ENCODE data around the gene GRIN2D.

The GRIN2D gene

GRCh38 chr19:48353677-48354076 is 39.8 kb upstream of the GRIN2D start (continued):
- TF ChIP-seq ZNF518A (tag by site-specific recombination; conservative IDR thresholded peaks at IDR 0.05; ENCODE audit: low read depth) (no peak), ZNF324 (tag by site-specific recombination; IDR thresholded peaks at IDR 0.05) (no peak), ZNF514 (tag by site-specific recombination; IDR thresholded peaks at IDR 0.05) (no peak), ZNF670 (tag by site-specific recombination; IDR thresholded peaks at IDR 0.05; ENCODE audit: low read depth) (no peak), ZNF354C (tag by site-specific recombination; IDR thresholded peaks at IDR 0.05; ENCODE audit: borderline replicate concordance, low read depth) (no peak), ZNF366 (tag by site-specific recombination; conservative IDR thresholded peaks at IDR 0.05) (no peak)

- Histone ChIP-seq H3K36me3 (ENCODE audit: control insufficient read depth in 2 of 2, insufficient read depth in 1 of 2, low read length in 2 of 2) (no peaks in the 10 kb centered on the region; a peak in 1 of 3 replicates), H3K27ac (ENCODE audit: extremely low read depth, low read depth, low read length) (no peak overlapping the region), H3K9me3 (ENCODE audit: control insufficient read depth, insufficient read depth, low read depth, low read length) (no peaks in the 10 kb centered on the region), H3K4me3 (ENCODE audit: low read depth, low read length) (no peak overlapping the region), H3K4me1 (ENCODE audit: control insufficient read depth, insufficient read depth, low read length) (no peaks in the 10 kb centered on the region)
- POLR2A ChIA-PET = interaction anchor here (0.6 to 1.2 kb wide), 4 partner anchors 8 to 157 kb away, joined by 3 to 5 read pairs (median 4); partner anchors contain the start of genes EMP3, SYNGR4 and TMEM143
- CTCF ChIA-PET = interaction anchor here (0.6 to 1.4 kb wide), 4 partner anchors 7 to 154 kb away, joined by 3 to 6 read pairs (median 3); no protein-coding TSS in a partner anchor
- TF ChIP-seq FEZF1 (tag by site-specific recombination; IDR thresholded peaks at IDR 0.05) = peak; percentile 47; the same call in 1 of the 2 replicates
- TF ChIP-seq ZNF423 (tag by site-specific recombination; IDR thresholded peaks at IDR 0.05) = no peak
- TF ChIP-seq ZNF175 (tag by site-specific recombination; IDR thresholded peaks at IDR 0.05) = no peak
- TF ChIP-seq SCRT1 (tag by site-specific recombination; IDR thresholded peaks at IDR 0.05; ENCODE audit: borderline replicate concordance) = no peak
- 0 out of 2 replicates have a peak, but pooled peaks have one; percentile 9 for TF ChIP-seq ZFHX2 (tag by site-specific recombination; conservative IDR thresholded peaks at IDR 0.05)
- TF ChIP-seq ZNF544 (tag by site-specific recombination; IDR thresholded peaks at IDR 0.05) = no peak
- TF ChIP-seq MEIS1 (CRISPR knock-in tag; IDR thresholded peaks at IDR 0.05; ENCODE audit: borderline replicate concordance) = no peak
- no peak for TF ChIP-seq GLIS1 (tag by site-specific recombination; IDR thresholded peaks at IDR 0.05)
- no peak for TF ChIP-seq ZNF473 (tag by site-specific recombination; IDR thresholded peaks at IDR 0.05)
- peak; percentile 89 for TF ChIP-seq ZNF664 (tag by site-specific recombination; IDR thresholded peaks at IDR 0.05)
- peak; percentile 31; the same call in 1 of the 2 replicates for TF ChIP-seq TCF7L2 (IDR thresholded peaks at IDR 0.05; ENCODE audit: borderline replicate concordance, low read depth, low read length)
- no peak for TF ChIP-seq YY1 (tag by site-specific recombination; IDR thresholded peaks at IDR 0.05)
- no peak for TF ChIP-seq ZNF404 (tag by site-specific recombination; IDR thresholded peaks at IDR 0.05)
Observed at GRCh38 chr19:48354332-48354992, 39.0 kb upstream of the GRIN2D start.
